Endothelial cell of umbilical vein (primary cell): ENCODE data around the gene GRHPR. TPM values are rescaled to one million over a fixed set of nuclear protein-coding genes. Genes with fewer than 3 reads are reported as not detected.

Source experiments
- BruUV-seq: library from RNA; stranded (reverse); fragments of 400-500 nt; replicated peaks from 2 replicates; lab custom pipeline; 2021; lab: Mats Ljungman, UMichigan
- CTCF ChIA-PET: fragments of 300-600, 350-600 bp; sonication (Branson Sonifier 250); formaldehyde crosslinking; loops from one replicate; lab custom pipeline; 2021; ENCODE audit warnings: antibody characterized with exemption, inconsistent platforms; lab: Charles Lee
- POLR2A ChIA-PET: fragments of 300-600, 350-600 bp; sonication (Branson Sonifier 250); formaldehyde crosslinking; loops from one replicate; lab custom pipeline; 2021; ENCODE audit warnings: antibody characterized with exemption, inconsistent platforms; lab: Charles Lee
- DNase-seq: peaks from one replicate; pipeline ENCODE4 v3.0.0-alpha.2; 2011; ENCODE audit warnings: low read depth, low spot score
- FAIRE-seq: peaks from 2 replicates; lab custom pipeline; 2011; peaks lifted over from hg19 to GRCh38; lab: Jason Lieb, UNC
- H2AFZ ChIP-seq: 2 replicates; pipeline ENCODE4 v1.6.0; 2012; ENCODE audit warnings: low read depth, low read length, control low read depth, inconsistent platforms
- H3K27ac ChIP-seq: 2 replicates; pipeline ENCODE4 v1.5.1; 2011; ENCODE audit warnings: low read depth, mild to moderate bottlenecking, control low read depth, low read length, moderate library complexity; ENCODE audit not compliant: insufficient read depth
- H3K27me3 ChIP-seq, 2 experiments: 2 replicates each; pipeline versions ENCODE4 v1.6.0 to v1.6.1; 2011; ENCODE audit warnings: low read length in 2 of 2, mixed read lengths in 1 of 2; ENCODE audit not compliant: control insufficient read depth in 2 of 2, insufficient read depth in 2 of 2
- H3K36me3 ChIP-seq, 2 experiments: 2 replicates in 1 of 2; 3 replicates in 1 of 2; pipeline ENCODE4 v1.5.1; 2011; ENCODE audit warnings: low read length in 2 of 2, mild to moderate bottlenecking in 1 of 2, moderate library complexity in 1 of 2; ENCODE audit not compliant: control insufficient read depth in 2 of 2, insufficient read depth in 2 of 2; ENCODE audit errors: extremely low read depth in 1 of 2
- H3K4me1 ChIP-seq: 3 replicates; pipeline ENCODE4 v1.5.1; 2011; ENCODE audit warnings: mild to moderate bottlenecking, low read length; ENCODE audit not compliant: control insufficient read depth, insufficient read depth; ENCODE audit errors: extremely low read depth
- H3K4me2 ChIP-seq: 2 replicates; pipeline ENCODE4 v1.6.1; 2011; ENCODE audit warnings: low read length, control low read depth, mixed read lengths; ENCODE audit not compliant: insufficient read depth
- H3K4me3 ChIP-seq, 3 experiments: fragments of 200-600 bp in 1 of 3; sonication (generic), shearing (Covaris generic) in 1 of 3; replicated peaks in 1 of 3; 2 replicates each; pipeline ENCODE4 v1.5.1; 2011 to 2016; ENCODE audit warnings: control low read depth in 3 of 3, low read length in 3 of 3, mild to moderate bottlenecking in 2 of 3, inconsistent platforms in 1 of 3, low read depth in 1 of 3, moderate library complexity in 1 of 3; ENCODE audit not compliant: insufficient read depth in 1 of 3
- H3K79me2 ChIP-seq: 2 replicates; pipeline ENCODE4 v1.6.0; 2012; ENCODE audit warnings: low read length, inconsistent platforms; ENCODE audit not compliant: control insufficient read depth, insufficient read depth
- H3K9ac ChIP-seq: replicated peaks from 2 replicates; pipeline ENCODE3; 2011; ENCODE audit warnings: low read length, control low read depth; ENCODE audit not compliant: insufficient read depth; ENCODE audit errors: extremely low read depth
- H3K9me1 ChIP-seq: replicated peaks from 3 replicates; pipeline ENCODE4 v1.6.0; 2011; ENCODE audit warnings: mild to moderate bottlenecking, low read length; ENCODE audit not compliant: control insufficient read depth, insufficient read depth; ENCODE audit errors: extremely low read depth
- H3K9me3 ChIP-seq: replicated peaks from 2 replicates; pipeline ENCODE4 v1.5.1; 2012; ENCODE audit warnings: low read length, inconsistent platforms; ENCODE audit not compliant: control insufficient read depth, insufficient read depth
- H4K20me1 ChIP-seq: replicated peaks from 2 replicates; pipeline ENCODE3; 2011; ENCODE audit warnings: mild to moderate bottlenecking, low read length; ENCODE audit not compliant: control insufficient read depth, insufficient read depth; ENCODE audit errors: extremely low read depth
- EZH2 ChIP-seq: IDR thresholded peaks from 2 replicates; pipeline ENCODE4 v1.6.1; 2012; ENCODE audit warnings: borderline replicate concordance, low read depth, mild to moderate bottlenecking, moderate library complexity, low read length, inconsistent platforms; ENCODE audit not compliant: severe bottlenecking
- FOS ChIP-seq: IDR thresholded peaks from 2 replicates; pipeline ENCODE4 v1.6.1; 2011; ENCODE audit warnings: mild to moderate bottlenecking, low read length, moderate library complexity, borderline replicate concordance; ENCODE audit not compliant: insufficient read depth
- GATA2 ChIP-seq: IDR thresholded peaks from 2 replicates; pipeline ENCODE4 v1.7.0; 2011; ENCODE audit warnings: low read depth, mild to moderate bottlenecking, moderate library complexity, mixed read lengths, low read length; ENCODE audit not compliant: insufficient read length, insufficient read depth
- JUN ChIP-seq: IDR thresholded peaks from 2 replicates; pipeline ENCODE4 v1.6.1; 2011; ENCODE audit warnings: borderline replicate concordance, low read depth; ENCODE audit not compliant: insufficient read length, insufficient read depth
- MYC ChIP-seq: IDR thresholded peaks from one replicate; pipeline ENCODE4 v1.6.1; 2011; ENCODE audit warnings: mild to moderate bottlenecking, low read depth, low read length
- POLR2A ChIP-seq: IDR thresholded peaks from 2 replicates; pipeline ENCODE4 v1.6.1; 2012; ENCODE audit warnings: low read depth, mild to moderate bottlenecking, control low read depth, low read length
- POLR2AphosphoS5 ChIP-seq: IDR thresholded peaks from 2 replicates; pipeline ENCODE4 v1.6.1; 2012; ENCODE audit warnings: low read depth, mild to moderate bottlenecking, control low read depth, low read length, moderate library complexity; ENCODE audit not compliant: insufficient read depth
- dilution Hi-C: fragments of 300-500 bp; cut with MboI; formaldehyde crosslinking; loops from one replicate; pipeline ENCODE4 v1.15.0; 2019; ENCODE audit warnings: low sequenced_read_pairs; ENCODE audit not compliant: extremely low pct_ligation_motif_present
- intact Hi-C: fragments of 100-400 bp; cut with micrococcal nuclease; formaldehyde crosslinking; loops from one replicate; pipeline ENCODE4 v1.10.0; 2022
- polyA plus RNA-seq, 4 experiments: library from polyadenylated mRNA; depleted of rRNA in 3 of 4; stranded (reverse) in 3 of 4; unstranded in 1 of 4; fragments of >200 nt; gene quantifications; 2 replicates each; pipeline versions ENCODE4 v1.2.1 to v1.2.3, GENCODE V29; 2011 to 2012; ENCODE audit warnings: missing spikeins in 1 of 4
- total RNA-seq: library from RNA; stranded (reverse); gene quantifications from 2 replicates; pipeline ENCODE4 v1.2.3, GENCODE V29; 2021
- TF ChIP-seq, protein P1 (sequence below): IDR thresholded peaks from 2 replicates; pipeline ENCODE4 v1.6.1; 2011; ENCODE audit not compliant: insufficient read depth, insufficient read length
- TF ChIP-seq, protein P2 (sequence below), 2 donors: IDR thresholded peaks; 1 replicate in 1 of 2; 2 replicates in 1 of 2; pipeline ENCODE4 v1.5.1; 2011; ENCODE audit warnings: low read length in 2 of 2, mild to moderate bottlenecking in 2 of 2, moderate library complexity in 2 of 2, control low read depth in 1 of 2, inconsistent platforms in 1 of 2, low read depth in 1 of 2; ENCODE audit not compliant: insufficient read depth in 1 of 2; ENCODE audit errors: extremely low read depth in 1 of 2

GRHPR gene
- total and polyA plus RNA-seq, 2 donors (not counting 3 experiments of a cell fraction or from before 2014, with no cell fraction given): 91.2 to 247 TPM

- H3K79me2 ChIP-seq: no peaks in the 10 kb centered on the region
- H3K9me1 ChIP-seq: no peaks in the 10 kb centered on the region
- H2AFZ ChIP-seq: no peak overlapping the region
- peaks cover 2 to 15% of the 10 kb centered on the region in 2 experiments for H3K27me3 ChIP-seq
- H3K27ac ChIP-seq: no peak overlapping the region
- H3K9me3 ChIP-seq: no peaks in the 10 kb centered on the region
- H3K36me3 ChIP-seq: no peaks in the 10 kb centered on the region
- CTCF ChIA-PET: interaction anchor here (1.4 to 1.5 kb wide), 3 partner anchors 10 to 533 kb away, joined by 3 to 5 read pairs (median 4); no protein-coding TSS in a partner anchor
- H3K9ac ChIP-seq: no peak overlapping the region
- no peaks in the 10 kb centered on the region for H3K4me1 ChIP-seq
- intact Hi-C loops: no loop called here
- FAIRE-seq (no peak), DNase-seq (no peak)
- no peak overlapping the region for H3K4me3 ChIP-seq
- TF ChIP-seq, protein P1, sequence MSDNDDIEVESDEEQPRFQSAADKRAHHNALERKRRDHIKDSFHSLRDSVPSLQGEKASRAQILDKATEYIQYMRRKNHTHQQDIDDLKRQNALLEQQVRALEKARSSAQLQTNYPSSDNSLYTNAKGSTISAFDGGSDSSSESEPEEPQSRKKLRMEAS: no peak
- TF ChIP-seq JUN: no peak
- TF ChIP-seq, protein P2, sequence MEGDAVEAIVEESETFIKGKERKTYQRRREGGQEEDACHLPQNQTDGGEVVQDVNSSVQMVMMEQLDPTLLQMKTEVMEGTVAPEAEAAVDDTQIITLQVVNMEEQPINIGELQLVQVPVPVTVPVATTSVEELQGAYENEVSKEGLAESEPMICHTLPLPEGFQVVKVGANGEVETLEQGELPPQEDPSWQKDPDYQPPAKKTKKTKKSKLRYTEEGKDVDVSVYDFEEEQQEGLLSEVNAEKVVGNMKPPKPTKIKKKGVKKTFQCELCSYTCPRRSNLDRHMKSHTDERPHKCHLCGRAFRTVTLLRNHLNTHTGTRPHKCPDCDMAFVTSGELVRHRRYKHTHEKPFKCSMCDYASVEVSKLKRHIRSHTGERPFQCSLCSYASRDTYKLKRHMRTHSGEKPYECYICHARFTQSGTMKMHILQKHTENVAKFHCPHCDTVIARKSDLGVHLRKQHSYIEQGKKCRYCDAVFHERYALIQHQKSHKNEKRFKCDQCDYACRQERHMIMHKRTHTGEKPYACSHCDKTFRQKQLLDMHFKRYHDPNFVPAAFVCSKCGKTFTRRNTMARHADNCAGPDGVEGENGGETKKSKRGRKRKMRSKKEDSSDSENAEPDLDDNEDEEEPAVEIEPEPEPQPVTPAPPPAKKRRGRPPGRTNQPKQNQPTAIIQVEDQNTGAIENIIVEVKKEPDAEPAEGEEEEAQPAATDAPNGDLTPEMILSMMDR (IDR thresholded peaks at IDR 0.05; ENCODE audit: extremely low read depth in 1 of 2, insufficient read depth in 1 of 2, low read depth in 1 of 2, low read length in 2 of 2): no peak
- TF ChIP-seq GATA2: no peak
- no peak for TF ChIP-seq POLR2AphosphoS5
- TF ChIP-seq MYC: no peak
- TF ChIP-seq EZH2: no peak
- no peak for TF ChIP-seq FOS
- no peak for TF ChIP-seq POLR2A
- no TSS peak for BruUV-seq
- POLR2A ChIA-PET: no interaction called here
- H3K4me2 ChIP-seq: no peak overlapping the region
- no peaks in the 10 kb centered on the region for H4K20me1 ChIP-seq
- dilution Hi-C loops: no loop called here
These were observed 16.6 kb upstream of the GRHPR start for GRCh38 chr9:37405764-37406380.
